ENCODE data around the gene LIPH.

Gene LIPH

DNA sequence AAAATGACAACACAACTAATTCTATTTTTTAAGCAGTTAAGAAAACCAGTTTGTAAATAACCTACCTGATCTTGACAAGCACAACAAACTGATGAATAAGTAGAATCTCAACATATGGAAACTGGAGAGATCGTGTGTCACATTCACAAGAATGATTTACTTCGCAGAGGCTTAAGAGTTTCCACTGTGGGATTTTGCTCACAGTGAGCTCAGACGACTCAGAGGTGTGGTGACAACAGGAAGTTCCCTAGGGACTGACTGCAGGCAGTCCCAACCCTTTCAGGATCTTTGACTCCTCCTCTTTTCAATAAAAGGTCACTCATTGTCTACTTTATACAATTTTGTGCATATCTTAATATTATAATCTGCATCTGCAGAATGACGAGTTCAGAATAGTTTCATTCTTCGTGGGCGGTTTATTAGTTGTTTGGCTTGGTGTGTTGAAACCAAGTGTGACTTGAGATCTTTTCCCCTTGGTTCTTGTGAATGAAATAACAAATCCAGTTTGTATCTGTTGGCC is at the start of gene LIPH:
Gene LIPH (minus strand): TSS at position 231 of the 520 bp plus-strand sequence. CDS start 117 bp downstream, at position 114.
- peak within 1 kb of the TSS; percentile 58 for H3K27ac ChIP-seq
- no peak for TF ChIP-seq CTCF (conservative IDR thresholded peaks at IDR 0.05)

DNA sequence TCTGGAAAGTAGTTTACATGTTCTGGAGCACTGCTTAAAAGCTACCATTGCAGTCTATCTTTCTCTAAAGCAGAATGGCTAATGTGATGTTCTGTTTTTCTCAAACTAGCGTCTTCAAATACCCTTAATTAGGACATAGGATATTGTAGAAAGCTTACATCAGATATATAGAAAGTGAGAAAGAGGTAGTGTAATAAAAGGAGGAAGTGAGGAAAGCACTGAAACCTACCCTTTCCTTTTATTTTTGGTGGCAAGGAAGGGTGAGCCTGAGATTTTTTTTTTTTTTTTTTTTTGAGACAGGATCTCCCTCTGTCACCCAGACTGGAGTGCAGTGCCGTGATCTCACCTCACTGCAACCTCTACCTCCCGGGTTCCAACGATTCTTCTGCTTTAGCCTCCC is 43.1 kb upstream of the LIPH start:
- H3K27ac ChIP-seq = no peak overlapping the region
- TF ChIP-seq CTCF (conservative IDR thresholded peaks at IDR 0.05) = no peak

DNA sequence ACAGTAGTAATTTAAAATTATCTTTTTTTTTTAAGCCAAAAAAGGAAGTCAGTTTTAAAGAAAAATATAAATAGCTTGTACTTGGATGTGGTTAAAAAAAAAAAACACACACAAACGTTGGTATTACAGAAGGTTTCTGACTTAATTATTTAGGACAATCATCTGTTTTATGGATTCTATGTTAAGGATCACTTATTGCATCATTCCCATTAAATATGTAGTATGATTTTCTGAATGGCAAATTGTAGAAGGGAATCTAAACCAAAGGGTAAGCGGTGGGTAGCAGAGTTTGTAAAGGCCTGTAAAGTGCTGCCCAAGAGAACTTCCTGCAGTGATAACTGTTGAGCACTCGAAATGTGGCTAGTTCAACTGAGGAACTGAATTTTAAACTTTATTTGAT is 41.7 kb upstream of the LIPH start:
- TF ChIP-seq CTCF (conservative IDR thresholded peaks at IDR 0.05) = no peak
- no peak overlapping the region for H3K27ac ChIP-seq

GRCh38 chr3:185586686-185587039 is 34.3 kb upstream of the LIPH start:
- no peak for TF ChIP-seq CTCF (conservative IDR thresholded peaks at IDR 0.05)

DNA sequence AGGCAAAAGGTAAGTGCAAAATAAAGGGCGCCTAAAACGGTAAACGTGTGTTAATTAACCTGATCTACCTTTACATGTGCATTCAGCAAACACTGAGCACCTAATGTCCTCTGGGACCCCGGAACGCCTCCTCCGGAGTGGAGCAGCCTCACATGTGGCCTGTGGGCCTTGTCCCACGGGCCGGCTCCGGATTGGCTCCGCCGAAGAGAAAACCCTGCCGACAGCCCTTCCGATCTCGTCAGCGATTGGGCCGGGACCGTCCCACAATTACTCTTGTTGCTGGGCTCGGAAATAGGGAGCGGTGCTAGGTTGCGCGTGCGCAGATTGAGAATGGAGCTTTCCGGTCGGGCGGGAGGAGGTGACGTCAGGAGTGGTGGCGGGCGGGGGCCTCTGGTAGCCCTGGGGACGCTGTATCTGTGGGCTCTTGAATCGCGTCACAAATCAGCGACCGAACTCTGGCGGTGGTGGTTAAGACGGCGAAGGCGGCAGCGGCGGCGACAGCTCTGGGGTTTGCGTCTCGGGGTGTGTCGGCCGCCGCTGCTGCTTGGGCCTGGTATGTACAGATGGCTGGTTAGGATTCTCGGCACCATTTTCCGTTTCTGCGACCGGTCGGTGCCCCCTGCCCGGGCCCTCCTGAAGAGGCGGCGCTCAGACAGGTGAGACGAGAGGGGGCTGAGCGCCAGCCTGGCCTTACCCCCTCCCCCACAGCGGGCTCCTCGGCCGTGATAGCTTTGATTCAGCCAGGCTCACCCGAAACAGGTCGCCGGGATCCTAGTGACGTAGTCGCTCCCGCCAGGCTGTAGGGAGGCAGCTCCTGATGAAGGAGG is 33.7 kb upstream of the LIPH start, which contains the start of gene SENP2:
Gene SENP2 (plus strand): TSS at position 437 of the 827 bp plus-strand sequence. CDS start 119 bp downstream, at position 556.
- no peak for TF ChIP-seq CTCF (conservative IDR thresholded peaks at IDR 0.05)
- peak within 1 kb of the TSS; percentile 77 for H3K27ac ChIP-seq

More at GRCh38 chr3:185586686-185587039, 34.3 kb upstream of the LIPH start:
- peak overlapping the region; percentile 77 for H3K27ac ChIP-seq

DNA sequence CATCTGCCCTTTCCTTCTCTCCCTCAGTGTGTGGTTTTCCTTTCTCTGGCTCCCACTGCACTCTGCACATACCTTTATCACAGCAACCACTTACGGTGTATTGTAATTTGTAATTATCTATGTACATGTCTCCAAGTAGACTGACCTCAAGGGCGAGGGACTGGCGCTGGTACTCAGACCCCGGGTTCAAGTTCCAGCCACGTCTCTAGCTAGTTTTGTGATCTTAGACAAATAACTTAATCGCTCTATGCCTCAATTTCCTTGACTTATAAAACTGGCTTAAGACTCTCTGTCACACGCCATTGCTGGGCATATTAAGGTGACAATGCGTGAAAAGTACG is 33.1 kb upstream of the LIPH start:
- no peak for TF ChIP-seq CTCF (conservative IDR thresholded peaks at IDR 0.05)
- peak overlapping the region; percentile 77 for H3K27ac ChIP-seq

DNA sequence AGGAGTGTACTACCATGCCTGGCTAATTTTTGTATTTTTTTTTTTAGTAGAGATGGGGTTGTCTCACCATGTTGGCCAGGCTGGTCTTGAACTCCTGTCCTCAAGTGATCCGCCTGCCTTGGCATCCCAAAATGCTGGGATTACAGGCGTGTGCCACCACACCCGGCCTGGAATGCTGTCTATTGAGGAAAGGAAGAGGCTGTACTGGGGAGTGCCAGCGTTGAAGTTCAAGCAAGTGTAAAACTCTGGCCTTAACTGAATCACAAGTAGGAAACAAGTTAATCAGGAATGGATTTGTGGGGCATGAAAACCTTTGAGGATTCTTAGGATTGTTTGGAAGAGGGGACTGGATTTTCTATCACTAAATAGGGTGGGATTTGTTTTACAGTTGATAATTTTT is 32.3 kb upstream of the LIPH start:
- TF ChIP-seq CTCF (conservative IDR thresholded peaks at IDR 0.05) = no peak
- peak overlapping the region; percentile 77 for H3K27ac ChIP-seq
